Breast epithelium (tissue), 3 donors: ENCODE data around the gene ACVR1.

Experiments used
- CTCF ChIP-seq, 3 donors: fragments of 450-650 bp; IDR thresholded peaks; one replicate each; pipeline ENCODE4 v1.5.1; 2016 to 2017; ENCODE audit warnings: antibody characterized with exemption in 3 of 3, mild to moderate bottlenecking in 3 of 3, moderate library complexity in 3 of 3
- POLR2A ChIP-seq: fragments of 450-650 bp; IDR thresholded peaks from one replicate; pipeline ENCODE4 v1.6.1; 2016; ENCODE audit warnings: antibody characterized with exemption, mild to moderate bottlenecking, moderate library complexity
- POLR2AphosphoS5 ChIP-seq, 3 donors: sonication (generic); formaldehyde crosslinking; IDR thresholded peaks; one replicate each; pipeline ENCODE4 v1.6.1; 2017; ENCODE audit warnings: antibody characterized with exemption in 3 of 3

- TF ChIP-seq CTCF (IDR thresholded peaks at IDR 0.05) (no peak), POLR2AphosphoS5 (IDR thresholded peaks at IDR 0.05) (no peak), POLR2A (no peak)
These were observed 1.8 kb upstream of the ACVR1 start for GRCh38 chr2:157877761-157878400.
